Measurements from ENCODE around the gene GPR155. TPM values are rescaled to one million over a fixed set of nuclear protein-coding genes. Genes with fewer than 3 reads are reported as not detected.
"Not testable (repeated sequence)": the region's sequence is repeated elsewhere in the genome, so short reads cannot be mapped to it uniquely, and the experiment has no call there.

The GPR155 gene
- total RNA-seq, 1 donor from 2014 or later = 5.8 TPM

- no peak for DNase-seq
These were observed 6.2 kb upstream of the GPR155 start for GRCh38 chr2:174492963-174493431.

- no peak for DNase-seq
These were observed 5.1 kb upstream of the GPR155 start for GRCh38 chr2:174491947-174492346.

DNA sequence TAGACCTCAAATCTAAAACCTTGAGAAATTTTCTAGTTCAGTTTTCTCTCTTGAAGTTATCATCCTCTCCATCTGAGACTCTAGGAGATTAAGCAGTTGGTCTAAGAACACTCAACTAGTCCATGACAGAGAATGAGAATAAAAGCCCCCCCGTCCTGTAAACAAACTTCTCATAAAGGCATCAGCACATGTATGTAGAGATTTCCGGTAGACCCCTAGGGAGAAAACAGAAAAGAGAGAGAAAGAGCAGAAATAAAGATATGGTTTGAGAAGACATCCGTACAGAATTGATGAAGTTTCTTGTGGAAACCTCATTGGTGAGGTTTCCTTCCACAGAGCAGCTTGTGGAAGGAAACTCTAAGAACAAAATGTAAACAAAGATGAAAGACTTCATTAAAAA, 3.2 kb upstream of the GPR155 start:
- DNase-seq = no peak

DNA sequence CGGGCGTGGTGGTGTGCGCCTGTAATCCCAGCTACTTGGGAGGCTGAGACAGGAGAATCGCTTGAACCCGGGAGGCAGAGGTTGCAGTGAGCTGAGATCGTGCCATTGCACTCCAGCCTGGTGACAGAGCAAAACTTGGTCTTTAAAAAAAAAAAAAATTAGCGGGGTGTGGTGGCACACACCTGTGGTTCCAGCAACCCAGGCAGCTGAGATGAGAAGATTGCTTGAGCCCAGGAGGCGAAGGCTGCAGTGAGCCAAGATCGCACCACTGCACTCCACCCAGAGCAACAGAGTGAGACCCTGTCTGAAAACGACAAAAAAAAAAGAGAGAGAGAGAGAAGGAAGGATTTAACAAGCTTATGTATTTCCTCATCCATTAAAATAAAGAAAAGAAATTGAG, 2.7 kb upstream of the GPR155 start:
- DNase-seq = not testable (repeated sequence)

GRCh38 chr2:174487820-174488162, 962 bp upstream of the GPR155 start:
- no peak for DNase-seq

GRCh38 chr2:174487108-174487819, 435 bp upstream of the GPR155 start:
- peak; percentile 98 for DNase-seq

- peak; percentile 48 for DNase-seq
These were observed 854 bp downstream of the GPR155 start for GRCh38 chr2:174485788-174486562.

DNA sequence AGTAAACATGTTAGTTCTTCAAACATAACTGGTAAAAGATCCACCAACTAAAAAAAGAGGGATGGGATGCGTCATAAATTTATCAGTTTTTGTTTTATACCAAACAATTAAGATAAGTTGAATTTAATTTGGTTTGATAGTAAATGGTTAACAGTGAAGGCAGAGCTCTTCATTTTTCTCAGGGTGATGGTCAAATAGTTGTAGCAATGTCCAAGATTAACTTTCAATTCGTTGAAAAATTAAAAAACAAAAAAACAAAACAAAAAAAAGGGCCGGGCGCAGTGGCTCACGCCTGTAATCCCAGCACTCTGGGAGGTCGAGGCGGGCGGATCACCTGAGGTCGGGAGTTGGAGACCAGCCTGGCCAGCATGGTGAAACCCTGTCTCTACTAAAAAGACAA, 1.8 kb downstream of the GPR155 start:
- DNase-seq = not testable (repeated sequence)

DNA sequence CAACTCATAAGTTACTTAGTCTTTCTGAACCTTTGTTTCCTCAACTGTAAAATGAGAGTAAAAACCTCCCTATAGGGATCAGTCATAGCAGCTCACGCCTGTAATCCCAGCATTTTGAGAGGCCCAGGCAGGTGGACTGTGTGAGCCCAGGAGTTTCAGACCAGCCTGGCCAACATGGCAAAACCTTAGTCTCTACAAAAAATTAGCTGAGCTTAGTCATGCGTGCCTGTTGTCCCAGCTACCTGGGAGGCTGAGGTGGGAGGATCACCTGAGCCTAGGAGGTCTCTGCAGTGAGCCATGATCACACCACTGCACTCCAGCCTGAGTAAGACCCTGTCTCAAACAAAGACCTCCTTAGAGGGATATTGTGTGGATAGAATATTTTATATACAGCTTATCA, 2.3 kb downstream of the GPR155 start:
- DNase-seq = no peak

GRCh38 chr2:174482854-174483253, 4.0 kb downstream of the GPR155 start:
- DNase-seq = no peak

GRCh38 chr2:174477759-174478158, 9.1 kb downstream of the GPR155 start:
- no peak for DNase-seq

- DNase-seq = no peak
These were observed 13.0 kb downstream of the GPR155 start for GRCh38 chr2:174473796-174474195.

DNA sequence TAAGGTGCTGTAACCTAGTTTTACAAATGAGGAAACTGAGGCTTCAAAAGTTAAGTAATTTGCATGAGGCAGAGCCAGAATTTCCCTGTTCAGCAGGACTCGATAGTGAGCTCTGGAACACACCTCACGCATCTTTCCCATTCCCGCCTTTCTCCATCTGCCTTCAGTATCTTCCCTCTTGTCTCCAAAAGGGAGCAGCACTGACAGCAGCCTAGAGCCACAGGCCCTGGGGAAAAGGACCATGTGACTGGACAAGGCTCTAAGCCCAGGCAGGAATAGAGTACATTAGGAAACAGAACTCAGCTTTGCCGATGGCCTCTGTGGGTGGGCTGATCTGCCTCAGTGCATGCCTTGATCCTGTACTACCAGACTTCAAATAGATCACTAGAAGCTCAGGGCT, 21.5 kb downstream of the GPR155 start:
- no peak for DNase-seq

DNA sequence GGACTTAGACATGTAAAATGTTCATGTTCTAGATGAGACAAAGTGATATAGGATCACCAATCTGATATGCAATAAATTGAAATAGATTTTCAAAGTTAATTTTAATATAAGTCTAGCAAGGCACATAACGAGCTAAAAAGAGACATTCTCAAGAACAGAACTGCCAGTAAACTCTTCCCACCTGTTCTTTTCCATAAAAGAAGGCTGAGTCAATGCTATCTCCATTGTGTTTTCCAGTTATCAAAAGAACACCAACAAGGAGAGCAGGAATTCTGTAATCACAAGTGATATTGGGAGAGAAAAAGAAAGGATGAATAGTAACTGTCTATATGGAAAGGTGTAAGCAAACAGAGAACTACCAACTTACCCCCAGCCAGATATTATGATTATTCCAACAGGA, 25.6 kb downstream of the GPR155 start:
- no peak for DNase-seq

DNA sequence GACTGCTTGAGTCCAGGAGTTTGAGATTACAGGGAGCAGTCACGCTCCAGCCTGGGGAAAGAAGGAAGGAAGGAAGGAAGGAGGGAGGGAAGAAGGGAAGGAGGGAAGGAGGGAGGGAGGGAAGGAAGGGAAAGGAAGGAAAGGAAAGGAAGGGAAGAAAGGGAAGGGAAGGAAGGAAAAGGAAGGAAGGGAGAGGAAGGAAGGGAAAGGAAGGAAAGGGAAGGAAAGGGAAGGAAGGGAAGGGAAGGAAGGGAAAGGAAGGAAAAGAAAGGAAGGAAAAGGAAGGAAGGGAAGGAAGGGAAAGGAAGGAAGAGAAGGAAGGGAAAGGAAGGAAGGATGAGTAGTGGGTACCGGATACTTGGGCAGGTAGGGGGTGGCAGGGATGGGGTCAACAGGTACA, 32.3 kb downstream of the GPR155 start:
- DNase-seq = no peak

- DNase-seq = no peak
These were observed 36.6 kb downstream of the GPR155 start for GRCh38 chr2:174450021-174450816.

- DNase-seq = no peak
These were observed 37.8 kb downstream of the GPR155 start for GRCh38 chr2:174449033-174449432.

- no peak for DNase-seq
These were observed 40.3 kb downstream of the GPR155 start for GRCh38 chr2:174446531-174446930.

DNA sequence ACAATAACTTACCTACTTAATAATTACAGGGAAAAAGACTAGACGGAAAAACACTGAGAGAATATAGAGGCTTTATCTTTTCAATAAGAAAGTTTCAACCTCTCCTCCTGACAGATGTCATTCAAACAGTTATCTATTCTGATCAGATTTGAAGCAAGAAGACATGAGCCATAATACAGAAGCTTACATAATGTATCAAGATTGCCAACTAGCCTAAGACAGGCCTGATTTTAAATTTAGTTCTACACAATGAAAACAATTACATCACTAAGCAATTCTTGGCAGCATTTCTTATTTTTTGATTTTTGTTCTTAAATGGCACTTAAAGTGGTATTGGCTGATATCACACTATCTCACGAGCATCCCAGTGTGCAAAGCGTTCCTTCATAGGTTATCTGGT, 41.6 kb downstream of the GPR155 start:
- DNase-seq = no peak

GRCh38 chr2:174444761-174445160, 42.1 kb downstream of the GPR155 start:
- DNase-seq = no peak

DNA sequence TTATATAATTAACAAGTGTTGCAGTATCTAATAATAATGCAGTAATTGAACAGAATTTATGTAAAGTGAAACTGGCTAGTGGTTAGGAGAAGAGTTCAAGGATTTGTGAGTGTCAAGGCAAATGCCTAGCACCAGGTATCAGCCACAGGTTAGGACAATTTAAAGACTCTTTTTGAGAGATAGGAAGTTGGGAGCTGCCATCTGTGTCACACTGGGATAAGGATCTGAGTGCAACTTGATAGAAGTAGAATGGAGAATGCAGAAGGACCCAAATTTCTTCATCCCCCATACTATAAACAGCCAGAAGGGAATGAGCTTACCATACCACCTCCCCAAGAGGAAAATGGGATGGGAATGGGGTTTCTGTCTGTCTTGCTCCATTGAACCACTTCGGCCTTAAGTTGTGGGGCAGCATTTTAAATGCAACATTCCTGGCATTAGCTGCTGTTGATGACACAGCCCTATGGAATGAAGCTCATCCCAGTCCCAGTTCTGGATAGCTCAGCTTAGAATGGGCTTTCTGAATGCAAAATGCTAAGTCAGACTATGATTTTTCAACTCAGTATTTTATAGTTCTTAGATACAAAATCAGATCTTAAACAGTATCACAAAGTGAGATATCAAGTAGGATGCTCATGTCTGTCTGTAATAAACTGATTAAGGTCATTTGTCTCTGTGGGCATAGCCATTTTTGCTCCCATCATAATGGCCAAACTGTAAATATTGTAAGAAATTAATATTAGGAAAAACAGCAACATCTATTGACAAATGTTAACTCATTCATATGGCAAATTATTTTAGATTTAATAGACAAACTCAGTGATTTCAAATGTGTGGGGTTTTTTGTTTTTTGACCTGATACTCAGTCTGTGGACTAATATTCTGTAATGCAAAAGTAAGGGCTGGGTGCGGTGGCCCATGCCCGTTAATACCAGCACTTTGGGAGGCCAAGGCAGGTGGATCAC, 44.0 kb downstream of the GPR155 start:
- DNase-seq = no peak

- DNase-seq = no peak
These were observed 46.9 kb downstream of the GPR155 start for GRCh38 chr2:174439950-174440349.
